Putamen (tissue), 1 donor: ENCODE measurements around the gene GPR137.

Experiments
- DNase-seq: peaks from one replicate; pipeline ENCODE4 v3.0.0-alpha.2; 2016; ENCODE audit warnings: low spot score

The GPR137 gene

DNA sequence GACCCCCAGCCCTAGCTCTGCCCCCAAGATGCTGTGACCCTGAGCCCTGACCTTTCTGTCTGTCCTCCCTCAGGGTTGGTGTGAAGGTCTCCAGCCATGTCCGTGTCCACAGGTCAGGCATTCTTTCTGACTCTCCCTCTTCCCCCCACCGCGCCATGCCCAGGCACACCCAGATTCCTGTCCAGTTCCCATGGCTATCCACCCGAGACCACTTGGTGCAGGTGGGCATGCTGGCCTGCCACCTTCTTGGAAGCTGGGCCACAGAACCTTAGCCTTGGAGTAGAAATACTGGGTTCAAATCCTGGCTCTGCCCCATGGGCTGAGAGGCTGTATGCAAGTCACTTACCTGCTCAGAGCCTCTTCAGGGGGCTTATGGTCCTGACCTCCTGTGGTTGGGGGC, 36.6 kb upstream of the GPR137 start:
- DNase-seq: no peak

DNA sequence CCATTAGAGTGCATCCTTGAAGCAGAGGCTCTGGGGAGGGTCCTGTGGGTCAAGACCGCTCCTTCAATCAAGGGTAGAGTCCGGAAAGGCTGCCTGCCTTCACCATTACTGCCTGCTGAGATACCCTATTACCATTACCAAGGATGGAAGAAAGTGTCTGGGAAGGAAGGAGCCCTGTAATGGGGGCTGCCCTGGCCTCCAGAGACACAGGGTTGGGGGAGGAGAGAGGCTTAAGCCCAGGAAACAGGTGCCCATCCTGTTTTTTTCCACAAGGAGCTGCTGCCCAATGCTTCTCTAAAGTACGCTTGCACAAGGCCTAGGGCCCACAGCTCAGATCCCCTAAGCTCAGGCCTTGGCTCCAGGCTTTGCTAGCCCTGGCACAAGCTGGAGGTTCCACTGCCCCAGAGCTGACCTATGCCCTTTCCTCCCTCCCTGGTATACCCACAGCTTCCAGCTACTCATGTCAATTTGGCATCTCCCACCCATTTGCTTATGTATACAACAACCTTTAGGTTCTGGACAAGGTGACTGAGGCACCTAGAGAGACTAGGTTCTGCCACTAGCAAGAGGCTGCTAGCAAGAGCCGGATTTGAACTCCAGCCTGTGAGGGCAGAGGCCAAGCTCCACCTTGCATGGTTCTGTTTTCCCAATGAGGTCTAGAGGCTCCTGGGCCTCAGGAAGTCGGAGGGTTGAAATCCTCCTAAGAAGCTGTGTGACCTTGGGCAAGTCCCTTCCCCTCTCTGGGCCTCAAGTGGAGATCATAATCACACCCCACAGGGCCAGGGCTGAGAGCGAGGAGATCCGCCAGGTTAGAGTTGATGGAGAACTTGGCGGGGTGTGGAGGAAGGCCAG, 35.9 kb upstream of the GPR137 start:
- DNase-seq: no peak

- DNase-seq: no peak
Measured at GRCh38 chr11:64250415-64251015, 35.1 kb upstream of the GPR137 start.

GRCh38 chr11:64251016-64251752, 34.5 kb upstream of the GPR137 start, which contains the start of gene PLCB3:
TSS of gene PLCB3 (plus strand) at chr11:64251530. CDS start at chr11:64251650, 120 bp downstream.
- DNase-seq: no peak

DNA sequence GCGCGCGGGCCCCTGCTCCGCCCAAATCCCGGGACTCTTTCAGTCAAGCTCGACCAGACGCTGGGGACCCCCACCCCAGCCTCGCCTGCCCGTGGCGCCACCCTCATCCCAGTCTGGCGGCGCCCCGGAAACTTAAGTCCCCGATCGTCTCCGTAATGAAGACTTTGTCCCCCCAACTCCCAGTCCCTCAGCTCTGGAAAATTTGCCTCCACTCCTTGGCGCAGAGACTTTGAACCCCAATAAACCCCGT, 34.0 kb upstream of the GPR137 start:
- no peak for DNase-seq

- no peak for DNase-seq
Measured at GRCh38 chr11:64252003-64252872, 33.4 kb upstream of the GPR137 start.

DNA sequence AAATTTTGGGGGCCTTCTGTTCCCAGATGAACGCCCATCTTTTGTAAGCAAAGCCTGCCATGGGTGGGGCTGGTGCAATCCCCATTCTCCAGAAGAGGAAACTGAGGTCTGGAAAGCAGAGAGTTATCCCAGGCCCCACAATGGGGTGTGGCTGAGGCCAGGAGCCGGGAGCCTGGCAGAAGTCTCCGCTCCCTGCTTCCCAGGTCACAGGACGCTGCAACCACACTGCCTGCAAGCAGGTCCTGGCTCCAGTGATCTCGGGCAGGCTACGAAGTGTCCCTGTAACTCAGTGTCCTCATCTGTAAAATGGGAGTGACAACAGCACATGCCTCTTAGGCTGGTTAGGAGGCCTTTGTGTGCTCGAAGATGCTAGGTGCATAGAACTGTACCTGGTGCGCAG, 32.6 kb upstream of the GPR137 start:
- no peak for DNase-seq

DNA sequence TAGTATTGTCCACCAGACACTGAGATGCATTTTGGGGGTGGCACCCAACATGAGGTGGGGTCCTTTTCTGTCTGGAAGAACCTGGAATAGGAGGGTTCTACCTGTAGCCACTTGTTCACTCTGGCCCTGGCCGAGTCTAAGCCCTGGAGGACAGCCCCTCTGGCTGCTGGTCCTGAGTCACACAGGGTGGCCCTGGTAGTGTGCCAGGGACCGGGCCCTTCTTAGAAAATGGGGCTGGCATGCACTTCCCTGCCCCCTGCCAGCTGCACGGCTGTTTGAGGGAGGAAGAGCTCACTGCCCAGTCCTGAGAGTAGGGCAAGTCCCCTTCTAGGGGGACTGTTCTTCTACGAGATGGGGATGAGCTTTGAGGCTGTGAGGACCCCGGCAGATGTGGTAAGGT, 32.2 kb upstream of the GPR137 start:
- DNase-seq: no peak

DNA sequence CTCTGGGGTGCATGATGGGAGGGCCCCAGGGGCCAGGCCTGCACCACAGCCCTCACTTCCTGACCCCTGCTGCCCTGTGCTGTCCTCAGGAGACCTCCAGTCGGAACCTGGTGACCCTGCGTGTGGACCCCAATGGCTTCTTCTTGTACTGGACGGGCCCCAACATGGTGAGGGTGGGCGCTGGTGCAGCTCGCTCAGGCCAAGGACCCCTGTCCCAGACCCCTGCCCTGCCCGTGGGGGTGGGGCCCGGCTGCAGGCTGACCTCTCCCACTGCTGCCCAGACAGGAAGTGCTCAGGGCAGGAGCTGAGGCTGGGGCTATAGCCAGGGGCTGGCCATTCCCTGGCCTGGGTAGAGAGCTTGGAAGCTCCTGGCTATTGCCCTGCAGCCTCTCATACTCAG, 31.3 kb upstream of the GPR137 start:
- no peak for DNase-seq

GRCh38 chr11:64255135-64256128, 30.2 kb upstream of the GPR137 start:
- DNase-seq: no peak

DNA sequence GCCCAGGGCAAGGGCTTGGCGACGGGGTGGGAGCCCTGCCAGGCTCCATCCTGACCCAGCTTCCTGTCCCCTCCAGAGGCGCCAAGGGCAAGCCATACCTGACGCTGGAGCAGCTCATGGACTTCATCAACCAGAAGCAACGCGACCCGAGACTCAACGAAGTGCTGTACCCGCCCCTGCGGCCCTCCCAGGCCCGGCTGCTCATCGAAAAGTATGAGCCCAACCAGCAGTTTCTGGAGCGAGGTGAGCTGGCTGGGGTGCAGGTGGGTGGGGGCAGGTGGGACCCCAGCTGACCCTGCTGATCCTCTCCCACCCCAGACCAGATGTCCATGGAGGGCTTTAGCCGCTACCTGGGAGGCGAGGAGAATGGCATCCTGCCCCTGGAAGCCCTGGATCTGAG, 29.3 kb upstream of the GPR137 start:
- DNase-seq: no peak

GRCh38 chr11:64258356-64258755, 27.3 kb upstream of the GPR137 start:
- no peak for DNase-seq

DNA sequence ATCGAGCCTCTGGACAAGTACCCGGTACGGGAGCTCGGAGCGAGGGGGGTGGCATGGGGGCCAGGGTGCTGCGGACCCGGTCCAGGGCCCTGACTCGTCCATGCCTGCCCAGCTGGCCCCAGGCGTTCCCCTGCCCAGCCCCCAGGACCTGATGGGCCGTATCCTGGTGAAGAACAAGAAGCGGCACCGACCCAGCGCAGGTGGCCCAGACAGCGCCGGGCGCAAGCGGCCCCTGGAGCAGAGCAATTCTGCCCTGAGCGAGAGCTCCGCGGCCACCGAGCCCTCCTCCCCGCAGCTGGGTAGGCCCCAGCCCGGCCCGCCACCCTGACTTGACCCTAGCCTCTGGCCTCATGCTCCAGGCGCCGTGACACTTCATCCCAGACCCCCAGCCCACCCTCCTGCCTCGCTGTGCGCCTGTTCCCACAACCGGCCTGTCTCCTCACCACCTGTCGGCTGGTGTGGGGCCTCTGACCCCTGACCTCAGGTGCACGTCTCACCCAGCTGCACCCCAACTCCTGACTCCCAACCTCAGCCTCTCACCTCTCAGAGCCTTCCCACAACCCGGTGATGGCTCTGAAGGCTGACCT, 26.6 kb upstream of the GPR137 start:
- DNase-seq: no peak

GRCh38 chr11:64259533-64260067, 26.0 kb upstream of the GPR137 start:
- no peak for DNase-seq

DNA sequence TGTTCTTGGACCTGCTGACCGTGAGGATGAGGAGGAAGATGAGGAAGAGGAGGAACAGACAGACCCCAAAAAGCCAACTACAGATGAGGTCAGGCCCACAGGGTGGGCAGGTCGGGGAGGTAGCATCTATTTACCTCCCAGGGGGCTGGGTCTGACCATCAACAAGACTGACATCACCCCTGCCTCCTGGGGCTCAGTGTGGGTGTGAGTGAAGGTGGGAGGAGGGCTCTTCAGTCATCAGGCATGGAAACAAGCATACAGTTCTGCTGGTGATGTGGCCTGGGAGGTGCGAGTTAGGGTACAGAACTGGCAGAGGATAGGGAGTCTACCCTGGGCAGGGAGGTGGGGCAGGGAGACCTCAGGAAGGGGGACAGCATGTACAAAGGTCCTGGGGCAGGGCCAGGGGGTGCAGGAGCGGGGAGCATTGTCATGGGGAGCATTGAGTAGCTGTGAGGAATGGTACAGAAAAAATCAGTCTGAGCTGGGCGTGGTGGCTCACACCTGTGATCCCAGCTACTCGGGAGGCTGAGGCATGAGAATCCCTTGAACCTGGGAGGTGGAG, 25.4 kb upstream of the GPR137 start:
- no peak for DNase-seq

DNA sequence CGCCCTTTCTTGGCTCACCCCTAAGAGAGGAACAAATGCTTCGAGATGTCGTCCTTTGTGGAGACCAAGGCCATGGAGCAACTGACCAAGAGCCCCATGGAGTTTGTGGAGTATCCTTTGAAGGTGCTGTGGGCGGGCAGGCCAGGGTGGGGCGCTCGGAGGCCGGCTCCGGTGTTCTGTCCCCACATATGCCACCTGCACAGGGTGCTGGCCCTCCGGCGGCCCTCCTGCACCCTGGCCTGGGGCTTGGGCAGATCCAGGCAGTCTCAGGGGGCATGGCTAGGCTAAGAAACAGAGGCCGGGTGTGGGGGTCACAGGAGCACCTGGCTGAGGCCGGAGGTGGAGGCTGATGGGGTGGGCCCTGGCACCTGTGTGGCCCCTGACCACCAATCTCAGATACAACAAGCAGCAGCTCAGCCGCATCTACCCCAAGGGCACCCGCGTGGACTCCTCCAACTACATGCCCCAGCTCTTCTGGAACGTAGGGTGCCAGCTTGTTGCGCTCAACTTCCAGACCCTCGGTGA, 24.0 kb upstream of the GPR137 start:
- DNase-seq: no peak

DNA sequence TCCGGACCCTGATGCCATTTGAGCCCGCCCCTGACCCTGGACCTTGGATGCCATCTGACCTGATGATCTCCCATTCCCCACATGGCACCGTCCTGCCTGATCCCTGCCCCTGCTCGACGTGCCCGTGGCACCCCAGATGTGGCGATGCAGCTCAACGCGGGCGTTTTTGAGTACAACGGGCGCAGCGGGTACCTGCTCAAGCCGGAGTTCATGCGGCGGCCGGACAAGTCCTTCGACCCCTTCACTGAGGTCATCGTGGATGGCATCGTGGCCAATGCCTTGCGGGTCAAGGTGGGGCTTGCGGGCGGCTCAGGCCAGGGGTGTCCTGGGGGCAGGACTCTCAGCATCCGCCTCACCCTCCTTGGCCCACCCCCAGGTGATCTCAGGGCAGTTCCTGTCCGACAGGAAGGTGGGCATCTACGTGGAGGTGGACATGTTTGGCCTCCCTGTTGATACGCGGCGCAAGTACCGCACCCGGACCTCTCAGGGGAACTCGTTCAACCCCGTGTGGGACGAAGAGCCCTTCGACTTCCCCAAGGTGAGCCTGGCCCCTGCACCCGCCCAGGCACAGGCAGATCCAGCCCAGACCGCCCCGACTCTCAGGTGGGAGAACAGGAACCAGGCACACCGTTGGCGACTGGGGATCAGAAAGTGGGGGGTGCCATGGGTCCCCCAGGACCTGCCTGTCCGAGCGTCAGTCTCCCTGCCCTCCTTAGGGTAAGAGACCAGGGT, 23.2 kb upstream of the GPR137 start:
- no peak for DNase-seq

DNA sequence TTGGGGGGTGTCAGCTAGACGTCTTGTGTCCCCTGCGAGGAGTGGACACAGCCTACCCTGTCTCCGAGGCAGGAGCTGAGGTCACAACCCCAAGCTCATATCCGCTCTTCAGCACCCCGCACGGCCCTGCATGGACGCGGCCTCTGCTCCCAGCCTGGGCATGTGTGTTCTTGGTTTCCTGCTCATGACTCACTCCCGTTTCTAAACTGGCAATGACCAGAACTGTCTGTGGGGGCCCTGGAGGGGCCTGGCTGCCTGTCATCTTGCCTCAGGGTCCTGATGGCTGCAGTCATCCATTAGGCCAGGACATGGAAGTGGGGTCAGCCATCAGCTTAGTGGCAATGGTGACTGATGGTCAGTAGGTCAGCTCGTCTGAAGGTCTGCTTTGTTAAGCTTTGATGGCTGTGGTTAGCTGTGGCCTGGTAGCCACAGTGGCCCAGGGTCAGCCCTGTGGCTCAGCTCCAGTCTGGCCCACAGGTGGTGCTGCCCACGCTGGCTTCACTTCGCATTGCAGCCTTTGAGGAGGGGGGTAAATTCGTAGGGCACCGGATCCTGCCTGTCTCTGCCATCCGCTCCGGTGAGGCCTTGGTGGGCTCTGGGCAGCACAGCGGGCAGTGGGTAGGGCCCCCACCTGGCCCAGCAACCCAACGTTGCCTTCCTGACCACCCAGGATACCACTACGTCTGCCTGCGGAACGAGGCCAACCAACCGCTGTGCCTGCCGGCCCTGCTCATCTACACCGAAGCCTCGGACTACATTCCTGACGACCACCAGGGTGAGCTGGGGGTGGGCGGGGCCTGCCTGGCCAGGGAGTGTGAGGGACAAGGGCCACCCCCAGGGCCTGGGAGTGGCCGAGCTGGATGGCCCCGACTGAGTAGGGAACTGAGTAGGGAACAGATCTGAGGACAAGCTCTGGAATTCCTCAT, 22.4 kb upstream of the GPR137 start:
- DNase-seq: no peak
